H1 (cell line): ENCODE data around the gene P4HA1. TPM values are rescaled to one million over a fixed set of nuclear protein-coding genes. Genes with fewer than 3 reads are reported as not detected.

Source experiments
- CTCF ChIA-PET: fragments of 300-600 bp; sonication (Branson Sonifier 250); formaldehyde crosslinking; loops from one replicate; lab custom pipeline; 2021; ENCODE audit not compliant: partially characterized antibody; lab: Charles Lee
- POLR2A ChIA-PET: fragments of 300-600 bp; sonication (Branson Sonifier 250); formaldehyde crosslinking; loops from one replicate; lab custom pipeline; 2021; ENCODE audit warnings: inconsistent platforms; ENCODE audit not compliant: partially characterized antibody; lab: Charles Lee
- DNase-seq, 2 experiments: peaks; one replicate each; pipeline versions ENCODE4 v3.0.0 to v3.0.0-alpha.2; 2010 to 2022; ENCODE audit warnings: low spot score in 2 of 2, low read depth in 1 of 2, mixed read lengths in 1 of 2
- FAIRE-seq: peaks from 2 replicates; lab custom pipeline; 2011; peaks lifted over from hg19 to GRCh38; lab: Jason Lieb, UNC
- H2AFZ ChIP-seq: 2 replicates; pipeline ENCODE4 v1.8.1; 2012; ENCODE audit warnings: low read length, inconsistent platforms
- H2AK5ac ChIP-seq: 2 replicates; pipeline ENCODE4 v1.6.1; 2013; ENCODE audit warnings: low read depth, low read length
- H2BK120ac ChIP-seq: replicated peaks from 2 replicates; pipeline ENCODE3; 2013; ENCODE audit warnings: low read depth, low read length, inconsistent platforms
- H2BK12ac ChIP-seq: 2 replicates; pipeline ENCODE4 v1.6.1; 2013; ENCODE audit warnings: low read depth, low read length
- H2BK15ac ChIP-seq: 2 replicates; pipeline ENCODE4 v1.6.1; 2013; ENCODE audit warnings: low read length
- H2BK20ac ChIP-seq: 2 replicates; pipeline ENCODE4 v1.6.1; 2013; ENCODE audit warnings: low read length
- H2BK5ac ChIP-seq: 2 replicates; pipeline ENCODE4 v1.6.1; 2013; ENCODE audit warnings: low read depth, low read length
- H3K14ac ChIP-seq: 2 replicates; pipeline ENCODE4 v1.6.1; 2013; ENCODE audit warnings: inconsistent platforms; ENCODE audit not compliant: insufficient read length
- H3K18ac ChIP-seq: 2 replicates; pipeline ENCODE4 v1.6.1; 2013; ENCODE audit warnings: low read length; ENCODE audit errors: extremely low read depth
- H3K23ac ChIP-seq: 2 replicates; pipeline ENCODE4 v1.6.1; 2013; ENCODE audit warnings: inconsistent platforms; ENCODE audit not compliant: insufficient read length
- H3K23me2 ChIP-seq: 2 replicates; pipeline ENCODE4 v1.6.1; 2013; ENCODE audit warnings: low read depth, low read length
- H3K27ac ChIP-seq: 2 replicates; pipeline ENCODE4 v1.6.1; 2011; ENCODE audit warnings: low read depth, low read length, inconsistent platforms
- H3K27me3 ChIP-seq, 4 experiments: replicated peaks in 1 of 4; 1 replicate in 1 of 4; 2 replicates in 3 of 4; pipeline versions ENCODE4 v1.6.1 to v1.8.1; 2011 to 2013; ENCODE audit warnings: low read length in 3 of 4, mild to moderate bottlenecking in 3 of 4, inconsistent platforms in 2 of 4, mixed read lengths in 2 of 4, moderate library complexity in 1 of 4; ENCODE audit not compliant: control insufficient read depth in 3 of 4, insufficient read depth in 3 of 4; ENCODE audit errors: extremely low read depth in 1 of 4
- H3K36me3 ChIP-seq, 4 experiments: 2 replicates each; pipeline versions ENCODE4 v1.6.1 to v1.8.1; 2011 to 2013; ENCODE audit warnings: mild to moderate bottlenecking in 4 of 4, low read length in 3 of 4, moderate library complexity in 2 of 4, control low read depth in 1 of 4, inconsistent platforms in 1 of 4; ENCODE audit not compliant: insufficient read depth in 4 of 4, control insufficient read depth in 2 of 4
- H3K4ac ChIP-seq: replicated peaks from 2 replicates; pipeline ENCODE3; 2013; ENCODE audit warnings: low read length, low read depth, mixed read lengths, inconsistent platforms; ENCODE audit not compliant: insufficient read length
- H3K4me1 ChIP-seq, 4 experiments: replicated peaks in 1 of 4; 1 replicate in 1 of 4; 2 replicates in 3 of 4; pipeline versions ENCODE4 v1.6.1 to v1.8.1; 2011 to 2013; ENCODE audit warnings: low read length in 3 of 4, inconsistent platforms in 2 of 4, mixed read lengths in 1 of 4; ENCODE audit not compliant: insufficient read depth in 4 of 4, control insufficient read depth in 3 of 4
- H3K4me2 ChIP-seq, 2 experiments: 2 replicates each; pipeline versions ENCODE4 v1.6.1 to v1.8.1; 2011 to 2013; ENCODE audit warnings: low read depth in 2 of 2, low read length in 2 of 2, control low read depth in 1 of 2, inconsistent platforms in 1 of 2, mild to moderate bottlenecking in 1 of 2; ENCODE audit not compliant: insufficient read depth in 1 of 2
- H3K4me3 ChIP-seq, 4 experiments: fragments of 200-600, 300-600 bp in 1 of 4; sonication (generic), shearing (Covaris generic), sonication (Bioruptor Twin) in 1 of 4; 2 replicates each; pipeline versions ENCODE4 v1.5.1 to v1.8.1; 2011 to 2016; ENCODE audit warnings: low read length in 4 of 4, low read depth in 3 of 4, control low read depth in 2 of 4, inconsistent platforms in 2 of 4, mild to moderate bottlenecking in 2 of 4, mixed read lengths in 1 of 4, moderate library complexity in 1 of 4; ENCODE audit not compliant: insufficient read depth in 2 of 4; ENCODE audit errors: extremely low read depth in 1 of 4
- H3K56ac ChIP-seq: replicated peaks from 2 replicates; pipeline ENCODE3; 2013; ENCODE audit warnings: low read depth, mild to moderate bottlenecking, mixed read lengths, low read length, inconsistent platforms; ENCODE audit not compliant: insufficient read length
- H3K79me1 ChIP-seq: 2 replicates; pipeline ENCODE4 v1.6.1; 2013; ENCODE audit warnings: low read depth, low read length, control low read depth
- H3K79me2 ChIP-seq, 2 experiments: 2 replicates each; pipeline versions ENCODE4 v1.6.1 to v1.8.1; 2012 to 2013; ENCODE audit warnings: low read length in 2 of 2, mild to moderate bottlenecking in 2 of 2, inconsistent platforms in 1 of 2; ENCODE audit not compliant: insufficient read depth in 2 of 2, control insufficient read depth in 1 of 2
- H3K9ac ChIP-seq, 4 experiments: replicated peaks in 1 of 4; 1 replicate in 1 of 4; 2 replicates in 3 of 4; pipeline versions ENCODE4 v1.6.1 to v1.8.1; 2011 to 2013; ENCODE audit warnings: low read depth in 3 of 4, low read length in 3 of 4, control low read depth in 2 of 4, mild to moderate bottlenecking in 2 of 4, moderate library complexity in 2 of 4, inconsistent platforms in 1 of 4; ENCODE audit errors: extremely low read depth in 1 of 4
- H3K9me3 ChIP-seq, 2 experiments: 2 replicates each; pipeline versions ENCODE4 v1.6.1 to v1.8.1; 2012 to 2013; ENCODE audit warnings: mild to moderate bottlenecking in 2 of 2, moderate library complexity in 2 of 2, control low read depth in 1 of 2, inconsistent platforms in 1 of 2, low read depth in 1 of 2, low read length in 1 of 2, mixed read lengths in 1 of 2; ENCODE audit not compliant: insufficient read depth in 2 of 2
- H4K20me1 ChIP-seq, 2 experiments: replicated peaks in 1 of 2; 2 replicates each; pipeline versions ENCODE3 to v1.8.1; 2011 to 2013; ENCODE audit warnings: inconsistent platforms in 2 of 2, low read length in 2 of 2, mild to moderate bottlenecking in 1 of 2; ENCODE audit not compliant: insufficient read depth in 2 of 2, control insufficient read depth in 1 of 2
- H4K5ac ChIP-seq: 2 replicates; pipeline ENCODE4 v1.6.1; 2013; ENCODE audit warnings: low read length, low read depth, mixed read lengths, inconsistent platforms; ENCODE audit not compliant: insufficient read length
- H4K8ac ChIP-seq: 2 replicates; pipeline ENCODE4 v1.8.0; 2013; ENCODE audit warnings: mild to moderate bottlenecking, moderate library complexity, low read length, inconsistent platforms; ENCODE audit not compliant: insufficient read depth; ENCODE audit errors: extremely low read depth
- H4K91ac ChIP-seq: replicated peaks from 2 replicates; pipeline ENCODE3; 2013; ENCODE audit warnings: low read length, mixed read lengths, inconsistent platforms; ENCODE audit not compliant: insufficient read length
- BACH1 ChIP-seq: IDR thresholded peaks from 2 replicates; pipeline ENCODE4 v1.6.1; 2012; ENCODE audit warnings: low read length, improper control_type of control experiment
- CHD2 ChIP-seq: IDR thresholded peaks from 2 replicates; pipeline ENCODE4 v1.6.1; 2012; ENCODE audit warnings: low read length, improper control_type of control experiment
- CREB1 ChIP-seq: IDR thresholded peaks from 2 replicates; pipeline ENCODE4 v1.6.1; 2012; ENCODE audit warnings: inconsistent platforms
- HDAC6 ChIP-seq: IDR thresholded peaks from one replicate; pipeline ENCODE4 v1.7.1; 2012; ENCODE audit warnings: low read depth, mild to moderate bottlenecking, inconsistent platforms, low read length, moderate library complexity
- SIN3A ChIP-seq, 2 experiments: IDR thresholded peaks in 1 of 2; conservative IDR thresholded peaks in 1 of 2; 2 replicates each; pipeline ENCODE4 v1.6.1; 2011 to 2012; ENCODE audit warnings: low read length in 2 of 2, improper control_type of control experiment in 1 of 2, low read depth in 1 of 2, mild to moderate bottlenecking in 1 of 2
- TBP ChIP-seq: IDR thresholded peaks from 2 replicates; pipeline ENCODE4 v1.6.1; 2011; ENCODE audit warnings: low read depth, low read length, improper control_type of control experiment
- WGBS, 2 experiments: shearing (Covaris generic) in 1 of 2; methylation state at CpG; one replicate each; pipeline versions ENCODE4 v1.1.6 to v1.1.7; 2013 to 2015; ENCODE audit warnings: low lambda C conversion rate in 2 of 2, mixed read lengths in 2 of 2, inconsistent platforms in 1 of 2, low coverage in 1 of 2, missing lambda C conversion rate in 1 of 2; ENCODE audit not compliant: insufficient replicate concordance in 2 of 2, insufficient coverage in 1 of 2, insufficient read length in 1 of 2; ENCODE audit errors: extremely low coverage in 1 of 2, missing lambda C conversion rate in 1 of 2; 5-methylcytosine and 5-hydroxymethylcytosine counted together
- long read RNA-seq, 2 experiments: library from RNA in 1 of 2; library from capped mRNA in 1 of 2; stranded (forward); transcript quantifications; one replicate each; pipeline ENCODE4 v2.0.0, GENCODE V29; 2021; ENCODE audit warnings: inconsistent platforms in 1 of 2
- polyA minus RNA-seq, 3 experiments: library from RNA; depleted of rRNA, polyadenylated mRNA; stranded (reverse); fragments of >200 nt; gene quantifications; 1 replicate in 2 of 3; 2 replicates in 1 of 3; pipeline ENCODE4 v1.2.3, GENCODE V29; 2011
- polyA plus RNA-seq, 7 experiments: library from polyadenylated mRNA; depleted of rRNA in 3 of 7; stranded (reverse) in 5 of 7; unstranded in 2 of 7; fragments of >200 nt in 5 of 7; fragments of 200-250 nt in 2 of 7; gene quantifications; 1 replicate in 5 of 7; 2 replicates in 1 of 7; 4 replicates in 1 of 7; pipeline versions ENCODE4 v1.2.1 to v1.2.3, GENCODE V29; 2011 to 2013; ENCODE audit warnings: missing spikeins in 2 of 7, mixed read lengths in 2 of 7
- total RNA-seq: library from RNA; stranded (reverse); fragmentation: NEBNext Ultra II Directional; extraction: Animal tissue kit (Norgen Biotek cat#: 25700); gene quantifications from 2 replicates; pipeline ENCODE4 v1.2.1, GENCODE V29; 2021
- TF ChIP-seq, protein P1 (sequence below): IDR thresholded peaks from 2 replicates; pipeline ENCODE4 v1.6.1; 2012; ENCODE audit warnings: inconsistent platforms

The P4HA1 gene
- total RNA-seq (25.3 and 25.7 TPM in 2 replicates), polyA plus RNA-seq (2011; rRNA removed) (6.7 and 12.0 TPM in 2 replicates), polyA minus RNA-seq (2011; rRNA and poly(A)+ RNA removed) (15.6 and 23.5 TPM in 2 replicates)
- 18.8 TPM for polyA plus RNA-seq (2011; cell fraction: cytosol; rRNA removed)
- 4.6 TPM for polyA plus RNA-seq (2011; cell fraction: nucleus; rRNA removed)
- 14.5 to 23.7 TPM (median 15.0 TPM) in 4 replicates for polyA plus RNA-seq (2012, experiment 1 of 2)
- polyA plus RNA-seq (2012, experiment 2 of 2): 2.5 TPM
- polyA plus RNA-seq (2013, experiment 1 of 2): 53.0 TPM
- polyA plus RNA-seq (2013, experiment 2 of 2): 53.0 TPM
- polyA minus RNA-seq (2011; cell fraction: cytosol; rRNA and poly(A)+ RNA removed): 14.9 TPM
- 13.6 TPM for polyA minus RNA-seq (2011; cell fraction: nucleus; rRNA and poly(A)+ RNA removed)
- long read RNA-seq, experiment 1, partial matches to known transcripts: 6 of 17 reads
- long read RNA-seq, experiment 1, other reads (novel, unspliced or antisense): 7 of 17 reads
- long read RNA-seq, experiment 2, transcript P4HA1-203 (15 exons, 2,727 nt): major isoform, 6 of 21 reads
- long read RNA-seq, experiment 2, partial matches to known transcripts: 8 of 21 reads
- long read RNA-seq, experiment 2, other reads (novel, unspliced or antisense): 4 of 21 reads

GRCh38 chr10:73096449-73097304 is at the start of gene P4HA1:
P4HA1 (minus strand) TSS chr10:73096866; CDS start chr10:73074883, 21,983 bp downstream.
- no peak within 1 kb of the TSS for H3K23ac ChIP-seq
- H2BK20ac ChIP-seq: no peak within 1 kb of the TSS
- no peak within 1 kb of the TSS for H2AK5ac ChIP-seq
- peak within 1 kb of the TSS; percentile 81 for H3K18ac ChIP-seq
- peak within 1 kb of the TSS; percentile 49 for H4K5ac ChIP-seq
- H2BK12ac ChIP-seq: peak within 1 kb of the TSS; percentile 51; the same call in 1 of the 2 replicates
- peaks cover 0 to 30% of the 10 kb centered on the region in 2 experiments; a peak in 3 of 4 replicates for H3K79me2 ChIP-seq
- peaks cover 0 to 2% (median 0%) of the 10 kb centered on the region in 4 experiments; a peak in 1 of 7 replicates for H3K4me1 ChIP-seq
- H2AFZ ChIP-seq: peak within 1 kb of the TSS; percentile 65
- ChIA-PET CTCF (interaction anchor here (0.7 to 6.9 kb wide), 9 partner anchors 12 to 681 kb away, joined by 3 to 41 read pairs (median 4); partner anchors contain the start of gene NUDT13), POLR2A (interaction anchor here (0.7 to 8.0 kb wide), 25 partner anchors 9 to 822 kb away, joined by 3 to 82 read pairs (median 4); partner anchors contain the start of genes DNAJC9, ECD and NUDT13)
- peak within 1 kb of the TSS; percentile 44 to 82 (median 76) for H3K9ac ChIP-seq
- no peaks in the 10 kb centered on the region for H3K36me3 ChIP-seq
- peak within 1 kb of the TSS; percentile 78 for H3K27ac ChIP-seq
- H3K23me2 ChIP-seq: no peaks in the 10 kb centered on the region; the same call in 1 of the 2 replicates
- peak within 1 kb of the TSS; percentile 50 to 89 (median 78) for H3K4me3 ChIP-seq
- H3K4me2 ChIP-seq: peak within 1 kb of the TSS; percentile 78 to 87
- H3K56ac ChIP-seq: peak within 1 kb of the TSS; percentile 81
- H4K91ac ChIP-seq: peak within 1 kb of the TSS; percentile 23
- peak; percentile 85 to 97 for DNase-seq
- no peaks in the 10 kb centered on the region for H3K27me3 ChIP-seq
- H3K79me1 ChIP-seq: peaks cover 4% of the 10 kb centered on the region; the same call in 1 of the 2 replicates
- H3K4ac ChIP-seq: no peak within 1 kb of the TSS
- H2BK120ac ChIP-seq: peak within 1 kb of the TSS; percentile 13
- H3K9me3 ChIP-seq: no peaks in the 10 kb centered on the region
- peak within 1 kb of the TSS; percentile 80; the same call in 1 of the 2 replicates for H2BK5ac ChIP-seq
- H4K20me1 ChIP-seq: no peaks in the 10 kb centered on the region
- FAIRE-seq: no peak
- 0 out of 2 replicates have a peak within 1 kb of the TSS, but pooled peaks have one; percentile 85 for H2BK15ac ChIP-seq
- no peak within 1 kb of the TSS for H3K14ac ChIP-seq
- WGBS, 2 experiments: 2% methylated on average over 65 of the region's 75 CpGs; no CpG with 5 or more reads in 1 of the 2 experiments
- peak within 1 kb of the TSS; percentile 97 for H4K8ac ChIP-seq
- TF ChIP-seq, protein P1, sequence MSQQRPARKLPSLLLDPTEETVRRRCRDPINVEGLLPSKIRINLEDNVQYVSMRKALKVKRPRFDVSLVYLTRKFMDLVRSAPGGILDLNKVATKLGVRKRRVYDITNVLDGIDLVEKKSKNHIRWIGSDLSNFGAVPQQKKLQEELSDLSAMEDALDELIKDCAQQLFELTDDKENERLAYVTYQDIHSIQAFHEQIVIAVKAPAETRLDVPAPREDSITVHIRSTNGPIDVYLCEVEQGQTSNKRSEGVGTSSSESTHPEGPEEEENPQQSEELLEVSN: peak; percentile 74
- TF ChIP-seq BACH1: peak; percentile 91
- peak; percentile 58 to 65; a peak in 1 of 4 replicates for TF ChIP-seq SIN3A (conservative IDR thresholded peaks at IDR 0.05 in 1 of 2, IDR thresholded peaks at IDR 0.05 in 1 of 2; ENCODE audit: low read depth in 1 of 2, low read length in 2 of 2)
- TF ChIP-seq HDAC6: no peak
- TF ChIP-seq CREB1: peak; percentile 93
- 0 out of 2 replicates have a peak, but pooled peaks have one; percentile 3 for TF ChIP-seq CHD2
- TF ChIP-seq TBP: peak; percentile 95
